IPS DF 19.7 (cell line): Measurements from ENCODE around the gene AMPD1.

Experiments
- DNase-seq: peaks from one replicate; pipeline ENCODE4 v3.0.0-alpha.2; 2013; ENCODE audit warnings: low read depth, low spot score

Gene AMPD1

GRCh38 chr1:114700036-114700600 lies 4.8 kb upstream of the AMPD1 start:
- DNase-seq = no peak

- no peak for DNase-seq
Measured at GRCh38 chr1:114696810-114697209, 1.5 kb upstream of the AMPD1 start.

- no peak for DNase-seq
Measured at GRCh38 chr1:114694540-114695310, 621 bp downstream of the AMPD1 start.

- DNase-seq = no peak
Measured at GRCh38 chr1:114692947-114693346, 2.4 kb downstream of the AMPD1 start.

DNA sequence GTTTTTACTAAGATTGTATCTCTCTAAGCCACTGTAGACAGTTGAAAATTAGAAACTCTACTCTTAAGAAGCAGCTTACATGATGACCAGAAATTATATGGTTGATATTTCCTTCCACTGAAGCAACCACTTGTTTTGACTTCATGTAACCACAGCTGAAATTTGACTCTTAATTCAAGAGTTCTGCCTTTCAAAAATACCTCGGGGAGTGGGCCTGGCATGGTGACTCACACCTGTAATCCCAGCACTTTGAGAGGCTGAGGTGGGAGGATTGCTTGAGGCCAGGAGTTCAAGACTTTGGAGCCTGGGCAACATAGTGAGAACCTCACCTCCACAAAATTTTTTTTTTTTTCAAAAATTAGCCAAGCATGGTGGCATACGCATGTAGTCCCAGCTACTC lies 4.3 kb downstream of the AMPD1 start:
- DNase-seq = no peak

DNA sequence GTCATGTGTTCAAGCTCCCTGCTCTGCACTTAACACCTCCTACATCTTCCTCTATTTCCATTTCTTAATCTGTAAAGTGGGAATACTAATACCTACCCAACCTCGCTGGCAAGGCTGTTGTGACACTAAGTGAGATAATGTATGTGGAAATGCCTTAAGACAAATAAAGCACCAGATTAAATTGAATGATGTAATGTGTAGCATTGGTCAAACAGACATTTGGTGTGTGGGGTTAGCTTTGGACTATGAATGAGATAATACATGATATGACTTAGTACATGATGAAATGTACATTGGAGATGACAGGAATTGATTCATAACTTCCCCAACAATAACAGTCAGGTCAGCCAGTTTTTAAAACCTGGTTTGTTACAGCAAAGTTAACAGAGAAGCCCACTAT lies 5.2 kb downstream of the AMPD1 start:
- DNase-seq = no peak

DNA sequence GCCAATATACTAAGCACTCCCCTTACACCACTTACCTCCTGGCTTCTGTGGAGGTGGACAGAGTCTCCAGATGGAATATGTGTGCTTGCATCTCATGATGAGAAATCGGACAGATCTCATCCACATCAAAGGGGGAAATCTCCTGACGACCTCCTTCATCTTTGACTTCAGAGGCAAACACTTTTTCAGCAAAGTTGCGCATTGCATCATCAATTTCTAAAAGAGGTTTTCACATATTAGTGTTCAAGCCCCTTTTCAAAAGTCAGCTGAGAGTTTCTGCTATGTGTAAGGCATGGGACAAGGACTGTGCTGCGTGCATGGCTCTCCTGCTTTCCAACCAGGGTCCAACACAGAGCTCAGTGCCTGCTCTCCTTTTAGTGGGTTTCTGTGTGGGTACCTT lies 6.8 kb downstream of the AMPD1 start:
- DNase-seq = no peak

GRCh38 chr1:114685851-114686250 lies 9.5 kb downstream of the AMPD1 start:
- no peak for DNase-seq

- no peak for DNase-seq
Measured at GRCh38 chr1:114677691-114678090, 17.7 kb downstream of the AMPD1 start.

GRCh38 chr1:114676115-114676514 lies 19.2 kb downstream of the AMPD1 start:
- DNase-seq = no peak

DNA sequence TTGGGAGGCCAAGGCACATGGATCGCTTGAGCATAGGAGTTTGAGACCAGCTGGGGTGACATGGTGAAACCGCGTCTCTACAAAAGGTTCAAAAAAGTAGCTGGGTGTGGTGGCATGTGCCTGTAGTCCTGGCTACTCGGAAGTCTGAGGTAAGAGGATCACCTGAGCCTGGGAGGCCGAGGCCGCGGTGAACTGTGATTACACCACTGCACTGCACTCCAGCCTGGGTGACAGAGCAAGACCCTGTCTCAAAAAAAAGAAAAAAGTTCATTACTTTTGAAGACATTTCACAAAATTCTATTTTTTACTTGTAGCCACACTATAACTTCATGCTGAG lies 23.4 kb downstream of the AMPD1 start:
- DNase-seq = no peak

GRCh38 chr1:114671011-114671938 lies 24.1 kb downstream of the AMPD1 start:
- DNase-seq = no peak

DNA sequence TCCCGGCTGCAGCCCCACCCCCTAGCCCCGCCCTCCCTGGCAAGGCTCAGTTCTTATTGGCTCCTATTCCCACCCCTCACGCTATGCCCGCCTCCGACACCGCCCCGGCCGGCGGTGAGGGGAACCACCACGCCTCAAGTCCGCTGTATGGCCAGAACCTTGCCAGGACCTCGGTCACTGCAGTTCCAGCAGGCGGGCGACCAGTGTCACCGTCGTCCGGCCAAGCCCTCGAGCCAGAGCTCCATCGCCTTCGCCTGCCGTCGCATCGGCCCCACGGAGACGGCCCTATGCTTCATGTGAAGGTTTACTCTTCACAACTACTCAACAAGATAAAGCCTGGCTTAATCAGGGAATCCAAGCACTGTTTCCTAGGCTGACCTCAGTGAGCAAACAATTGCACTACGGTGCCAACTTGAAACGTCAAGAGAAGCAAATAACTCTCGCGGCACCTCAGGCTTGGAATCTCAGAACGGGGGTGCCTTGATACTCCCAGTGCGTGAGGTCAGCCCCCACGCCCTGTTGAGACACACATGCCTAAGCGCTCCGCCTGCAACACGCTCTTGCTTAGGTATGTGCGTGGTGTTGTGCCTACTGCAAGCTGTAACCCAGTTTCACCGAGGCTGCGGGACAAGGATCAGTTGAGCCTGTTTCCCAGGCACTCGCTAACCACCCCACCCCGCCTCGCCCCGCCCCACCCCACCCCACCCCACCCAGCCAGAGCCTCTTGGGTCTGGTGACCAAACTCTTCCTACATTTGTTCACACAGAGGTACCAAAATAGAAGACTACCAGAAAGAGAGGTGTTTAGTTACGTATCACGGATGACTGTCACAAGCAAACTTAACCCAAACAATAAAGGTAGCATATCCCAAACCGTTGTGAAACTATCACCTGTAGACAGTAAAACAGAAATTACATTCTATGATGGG lies 25.0 kb downstream of the AMPD1 start:
- peak; percentile 42 for DNase-seq

GRCh38 chr1:114669562-114670082 lies 25.7 kb downstream of the AMPD1 start, which contains the start of gene DENND2C:
DENND2C (minus strand) TSS chr1:114670049; CDS start chr1:114625984, 44,065 bp downstream.
- DNase-seq = peak; percentile 23

DNA sequence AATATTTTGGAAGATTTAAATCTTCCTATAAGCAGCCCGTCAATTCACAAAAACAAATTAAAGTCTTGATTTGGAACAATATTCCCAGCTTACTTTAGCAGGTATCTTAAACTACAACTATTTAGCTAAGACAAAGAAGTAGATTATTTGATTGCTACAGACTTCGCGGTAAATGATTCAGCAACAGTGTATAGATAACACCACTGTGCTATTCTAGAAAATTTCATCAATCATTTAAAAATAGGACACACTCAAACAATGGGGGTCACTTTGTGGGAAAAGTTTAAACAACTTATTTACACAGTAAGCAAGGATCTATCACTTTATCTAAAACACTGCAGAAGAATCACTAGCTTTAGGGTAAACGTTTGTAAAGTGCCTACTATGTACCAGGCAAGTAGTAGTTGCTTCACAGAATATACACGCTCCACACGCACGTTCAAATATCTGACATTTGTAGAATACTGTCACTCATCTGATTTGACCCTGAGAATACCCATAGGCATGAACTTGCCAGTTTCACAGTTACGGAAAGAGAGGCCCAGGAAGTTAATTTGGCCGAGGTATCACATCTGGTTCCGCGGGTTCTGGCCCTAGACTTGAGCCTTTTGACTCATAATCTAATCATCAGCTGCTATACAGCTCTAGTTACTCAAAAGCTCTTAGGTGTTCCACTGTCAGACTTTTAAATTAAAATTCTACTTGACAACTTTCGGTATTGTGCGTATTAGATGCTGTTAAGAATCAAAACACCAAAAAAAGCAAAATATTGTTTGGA lies 26.4 kb downstream of the AMPD1 start:
- no peak for DNase-seq

- DNase-seq = no peak
Measured at GRCh38 chr1:114668373-114668772, 27.0 kb downstream of the AMPD1 start.

DNA sequence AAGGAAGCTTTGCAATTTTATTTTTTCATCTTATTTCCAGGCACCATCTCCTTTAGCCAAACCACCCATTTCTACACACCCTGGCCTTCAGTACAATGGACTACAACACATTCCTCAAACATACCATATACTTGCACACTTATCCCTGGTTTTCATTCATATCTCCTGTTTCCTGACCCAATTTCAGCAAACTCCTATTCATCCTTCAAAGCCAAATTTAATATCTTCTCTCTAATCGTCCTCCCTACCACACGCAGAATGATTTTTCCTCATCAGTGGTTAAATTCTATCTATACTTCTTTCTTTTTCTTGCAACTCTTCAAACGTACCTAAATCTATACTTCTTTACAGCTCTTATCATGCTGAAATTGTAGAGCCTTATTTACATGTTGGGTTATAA lies 28.4 kb downstream of the AMPD1 start:
- no peak for DNase-seq

- DNase-seq = no peak
Measured at GRCh38 chr1:114660238-114660637, 35.1 kb downstream of the AMPD1 start.

- DNase-seq = no peak
Measured at GRCh38 chr1:114651893-114652292, 43.5 kb downstream of the AMPD1 start.

DNA sequence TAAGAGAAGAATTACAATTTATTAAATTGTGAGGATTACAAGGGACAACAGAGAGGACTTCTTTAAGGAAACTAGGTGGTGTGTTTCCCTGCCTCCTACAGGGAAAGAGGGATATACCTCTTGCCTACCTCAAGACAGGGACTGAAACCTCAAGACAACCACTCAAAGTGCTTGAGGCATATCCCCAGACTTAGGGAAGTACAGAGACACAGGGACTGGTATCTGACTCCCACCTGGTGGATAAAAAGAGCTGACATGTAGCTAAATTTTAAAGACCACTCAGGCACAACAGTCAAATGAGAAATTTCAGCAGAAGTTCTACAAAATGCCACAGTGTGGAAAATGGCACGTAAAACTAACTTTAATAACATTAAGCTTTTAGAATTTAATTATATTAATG lies 46.8 kb downstream of the AMPD1 start:
- DNase-seq = no peak
